ENCODE measurements around the gene ATN1.

The ATN1 gene

DNA sequence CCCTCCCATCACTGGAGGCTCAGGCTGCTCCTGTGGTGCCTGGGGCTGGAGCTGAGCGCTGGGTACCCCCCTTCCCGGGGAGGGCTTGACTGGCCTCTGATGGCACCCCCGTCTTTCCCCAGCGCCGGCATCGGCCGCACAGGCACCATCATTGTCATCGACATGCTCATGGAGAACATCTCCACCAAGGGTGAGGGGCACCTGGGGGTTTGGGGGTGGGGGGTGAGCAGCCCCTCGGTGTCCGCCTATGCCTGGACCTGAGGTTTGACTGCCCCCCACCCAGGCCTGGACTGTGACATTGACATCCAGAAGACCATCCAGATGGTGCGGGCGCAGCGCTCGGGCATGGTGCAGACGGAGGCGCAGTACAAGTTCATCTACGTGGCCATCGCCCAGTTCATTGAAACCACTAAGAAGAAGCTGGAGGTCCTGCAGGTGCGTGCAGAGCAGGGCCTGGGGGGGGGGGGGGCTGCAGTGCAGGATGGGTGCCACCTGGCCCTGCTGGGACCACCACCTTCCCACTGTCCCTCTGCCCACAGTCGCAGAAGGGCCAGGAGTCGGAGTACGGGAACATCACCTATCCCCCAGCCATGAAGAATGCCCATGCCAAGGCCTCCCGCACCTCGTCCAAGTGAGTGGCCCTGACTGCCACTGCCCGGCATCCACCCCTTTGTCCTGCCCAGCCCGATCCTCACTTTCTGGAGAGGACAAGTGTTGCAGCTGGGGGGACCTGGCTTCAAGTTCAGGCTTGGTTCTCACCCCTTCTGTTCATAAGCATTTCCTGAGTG is 32.2 kb downstream of the ATN1 start:
- TF ChIP-seq TARDBP (IDR thresholded peaks at IDR 0.05): no peak
- no peak for TF ChIP-seq CTBP1 (IDR thresholded peaks at IDR 0.05; ENCODE audit: borderline replicate concordance)
- no peak for TF ChIP-seq SUZ12 (IDR thresholded peaks at IDR 0.05)
- TF ChIP-seq HDGF (IDR thresholded peaks at IDR 0.05; ENCODE audit: borderline replicate concordance): no peak
- TF ChIP-seq, protein P1, sequence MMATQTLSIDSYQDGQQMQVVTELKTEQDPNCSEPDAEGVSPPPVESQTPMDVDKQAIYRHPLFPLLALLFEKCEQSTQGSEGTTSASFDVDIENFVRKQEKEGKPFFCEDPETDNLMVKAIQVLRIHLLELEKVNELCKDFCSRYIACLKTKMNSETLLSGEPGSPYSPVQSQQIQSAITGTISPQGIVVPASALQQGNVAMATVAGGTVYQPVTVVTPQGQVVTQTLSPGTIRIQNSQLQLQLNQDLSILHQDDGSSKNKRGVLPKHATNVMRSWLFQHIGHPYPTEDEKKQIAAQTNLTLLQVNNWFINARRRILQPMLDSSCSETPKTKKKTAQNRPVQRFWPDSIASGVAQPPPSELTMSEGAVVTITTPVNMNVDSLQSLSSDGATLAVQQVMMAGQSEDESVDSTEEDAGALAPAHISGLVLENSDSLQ (IDR thresholded peaks at IDR 0.05): no peak
- no peak for TF ChIP-seq ELF4 (IDR thresholded peaks at IDR 0.05)
- TF ChIP-seq LEF1 (IDR thresholded peaks at IDR 0.05; ENCODE audit: borderline replicate concordance): no peak
- no peak for TF ChIP-seq NFRKB (IDR thresholded peaks at IDR 0.05)
- TF ChIP-seq BHLHE40 (IDR thresholded peaks at IDR 0.05; ENCODE audit: borderline replicate concordance): no peak
- no peak for DNase-seq (ENCODE audit: extremely low spot score)
- ChIA-PET POLR2A (interaction anchor here (1.2 to 13.3 kb wide), 10 partner anchors 8 to 207 kb away, joined by 3 to 450 read pairs (median 12); partner anchors contain the start of genes C12orf57, CDCA3, MLF2 and PTPN6), CTCF (interaction anchor here (0.6 to 2.7 kb wide), 3 partner anchors 14 to 84 kb away, joined by 3 to 47 read pairs (median 9); partner anchors contain the start of genes C12orf57 and RNU7-1)

DNA sequence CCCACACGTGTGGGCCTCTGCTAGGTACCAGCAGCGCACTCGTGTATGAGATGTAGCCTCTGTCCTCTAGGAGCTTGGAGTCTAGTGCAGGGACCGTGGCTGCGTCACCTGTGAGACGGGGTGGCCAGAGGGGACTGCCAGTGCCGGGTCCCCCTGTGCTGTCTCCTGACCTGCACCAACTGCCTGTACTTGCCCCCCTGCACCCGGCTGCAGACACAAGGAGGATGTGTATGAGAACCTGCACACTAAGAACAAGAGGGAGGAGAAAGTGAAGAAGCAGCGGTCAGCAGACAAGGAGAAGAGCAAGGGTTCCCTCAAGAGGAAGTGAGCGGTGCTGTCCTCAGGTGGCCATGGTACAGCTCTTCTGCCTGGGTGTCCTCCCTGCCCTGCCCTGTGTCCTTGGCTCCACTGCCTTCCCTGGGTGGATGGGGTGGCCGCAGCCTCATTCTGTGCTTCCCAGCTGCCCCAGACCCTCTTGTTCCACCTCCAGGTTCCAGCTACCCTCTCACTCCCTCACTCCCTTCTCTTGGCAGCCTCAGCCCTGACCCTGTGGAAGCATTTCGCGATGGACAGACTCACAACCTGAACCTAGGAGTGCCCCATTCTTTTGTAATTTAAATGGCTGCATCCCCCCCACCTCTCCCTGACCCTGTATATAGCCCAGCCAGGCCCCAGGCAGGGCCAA is 33.0 kb downstream of the ATN1 start:
- no peak for DNase-seq (ENCODE audit: extremely low spot score)
- TF ChIP-seq, protein P1 (IDR thresholded peaks at IDR 0.05): no peak
- TF ChIP-seq L3MBTL2 (conservative IDR thresholded peaks at IDR 0.05) (no peak), SUZ12 (IDR thresholded peaks at IDR 0.05) (no peak), HDGF (IDR thresholded peaks at IDR 0.05; ENCODE audit: borderline replicate concordance) (no peak), ARNT (IDR thresholded peaks at IDR 0.05) (no peak), NFRKB (IDR thresholded peaks at IDR 0.05) (no peak), CTBP1 (IDR thresholded peaks at IDR 0.05; ENCODE audit: borderline replicate concordance) (no peak), FOXM1 (IDR thresholded peaks at IDR 0.05; ENCODE audit: borderline replicate concordance) (no peak), ELF4 (IDR thresholded peaks at IDR 0.05) (no peak), LEF1 (IDR thresholded peaks at IDR 0.05; ENCODE audit: borderline replicate concordance) (no peak), BHLHE40 (IDR thresholded peaks at IDR 0.05; ENCODE audit: borderline replicate concordance) (no peak), FOXA1 (IDR thresholded peaks at IDR 0.05) (no peak), TARDBP (IDR thresholded peaks at IDR 0.05) (no peak), FOXK2 (IDR thresholded peaks at IDR 0.05) (no peak), SP1 (IDR thresholded peaks at IDR 0.05) (no peak), ZNF384 (IDR thresholded peaks at IDR 0.05) (no peak)
- POLR2A ChIA-PET: interaction anchor here (0.6 to 13.3 kb wide), 20 partner anchors 9 to 208 kb away, joined by 3 to 450 read pairs (median 6); partner anchors contain the start of genes C12orf57, CDCA3, LPCAT3 and MLF2
- CTCF ChIA-PET: interaction anchor here (0.6 to 2.7 kb wide), 10 partner anchors 15 to 152 kb away, joined by 3 to 47 read pairs (median 4); partner anchors contain the start of genes C12orf57, LPCAT3, RNU7-1 and SPSB2

DNA sequence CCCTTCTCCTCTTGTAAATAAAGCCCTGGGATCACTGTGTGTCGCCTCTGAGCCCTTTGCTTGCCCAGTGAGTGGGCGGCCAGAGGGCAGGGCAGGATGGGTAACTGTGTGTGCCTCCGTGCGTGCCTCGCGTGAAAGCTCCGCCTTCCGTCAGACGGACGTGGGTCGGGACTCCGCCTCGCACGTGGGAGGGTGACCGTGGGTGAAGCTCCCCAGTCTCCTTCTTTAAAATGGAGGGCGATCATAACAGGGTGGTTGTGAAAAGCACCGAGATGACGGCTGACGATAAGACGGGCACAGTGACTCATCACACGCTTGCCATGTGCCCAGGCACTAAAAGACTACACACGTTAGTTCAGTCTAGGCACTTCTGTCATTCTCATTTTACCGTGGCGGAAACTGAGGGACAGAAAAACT is 33.5 kb downstream of the ATN1 start:
- DNase-seq (ENCODE audit: extremely low spot score): no peak
- ChIA-PET POLR2A (interaction anchor here (0.6 to 13.3 kb wide), 24 partner anchors 9 to 407 kb away, joined by 3 to 450 read pairs (median 4); partner anchors contain the start of genes C12orf57, C1RL, CDCA3 and LPCAT3), CTCF (interaction anchor here (0.7 to 2.7 kb wide), 15 partner anchors 9 to 152 kb away, joined by 3 to 47 read pairs (median 5); partner anchors contain the start of genes C12orf57, LPCAT3, RNU7-1 and SPSB2)
- no peak for TF ChIP-seq ELF4 (IDR thresholded peaks at IDR 0.05)
- TF ChIP-seq L3MBTL2 (conservative IDR thresholded peaks at IDR 0.05): peak; percentile 53; the same call in 1 of the 2 replicates

DNA sequence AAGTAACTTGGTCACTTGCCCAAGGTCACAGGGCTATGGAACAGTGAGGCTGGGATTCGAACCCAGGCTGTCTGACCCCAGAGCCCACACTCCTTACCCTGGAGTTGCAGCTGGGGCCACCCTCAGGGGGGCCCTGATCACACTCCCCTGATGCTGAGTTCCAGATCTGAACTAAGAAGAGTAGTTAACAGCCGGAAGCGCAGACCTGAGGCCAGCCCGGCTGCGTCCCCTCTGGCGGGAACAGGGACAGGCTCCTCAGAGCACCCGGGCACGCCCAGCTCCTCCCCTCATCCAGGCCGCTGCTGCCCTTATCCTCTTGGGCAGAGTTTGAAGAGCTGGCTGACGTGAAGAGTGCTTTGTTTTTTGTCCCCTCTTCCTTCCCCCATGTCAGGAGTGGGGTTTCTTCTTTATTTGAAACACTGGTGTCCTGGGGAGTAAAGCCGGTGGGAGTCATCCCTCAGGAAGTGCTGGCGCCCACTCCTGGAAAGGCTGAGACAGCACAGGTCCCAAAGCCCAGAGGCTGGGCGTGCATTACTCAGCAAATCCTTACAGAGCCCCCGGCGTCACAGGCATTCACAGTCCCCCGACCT is 34.0 kb downstream of the ATN1 start:
- DNase-seq (ENCODE audit: extremely low spot score): peak; percentile 79
- CTCF ChIA-PET: interaction anchor here (0.7 to 2.7 kb wide), 18 partner anchors 9 to 151 kb away, joined by 3 to 47 read pairs (median 4); partner anchors contain the start of genes C12orf57, LPCAT3, RNU7-1 and SPSB2
- TF ChIP-seq BHLHE40 (IDR thresholded peaks at IDR 0.05; ENCODE audit: borderline replicate concordance): no peak
- no peak for TF ChIP-seq ARNT (IDR thresholded peaks at IDR 0.05)
- no peak for TF ChIP-seq FOXK2 (IDR thresholded peaks at IDR 0.05)
- TF ChIP-seq CTBP1 (IDR thresholded peaks at IDR 0.05; ENCODE audit: borderline replicate concordance): no peak
- TF ChIP-seq, protein P1 (IDR thresholded peaks at IDR 0.05): no peak
- TF ChIP-seq L3MBTL2 (conservative IDR thresholded peaks at IDR 0.05): no peak
- no peak for TF ChIP-seq FOXM1 (IDR thresholded peaks at IDR 0.05; ENCODE audit: borderline replicate concordance)
- no peak for TF ChIP-seq TARDBP (IDR thresholded peaks at IDR 0.05)
- TF ChIP-seq ZNF384 (IDR thresholded peaks at IDR 0.05): no peak
- TF ChIP-seq SUZ12 (IDR thresholded peaks at IDR 0.05): no peak
- no peak for TF ChIP-seq FOXA1 (IDR thresholded peaks at IDR 0.05)
- no peak for TF ChIP-seq SP1 (IDR thresholded peaks at IDR 0.05)
- no peak for TF ChIP-seq LEF1 (IDR thresholded peaks at IDR 0.05; ENCODE audit: borderline replicate concordance)
- no peak for TF ChIP-seq NFRKB (IDR thresholded peaks at IDR 0.05)
- POLR2A ChIA-PET: interaction anchor here (0.8 to 13.3 kb wide), 26 partner anchors 10 to 407 kb away, joined by 3 to 450 read pairs (median 4); partner anchors contain the start of genes C12orf57, C1RL, CDCA3 and LPCAT3
